Stimulated activated CD8-positive, alpha-beta memory T cell treated with anti-CD3 and anti-CD28 coated beads, Interleukin-4, amount 100 ng/mL, for 4 hours (primary cell): ENCODE data around the gene TGFBR3L.
"Not testable (repeated sequence)": the region's sequence is repeated elsewhere in the genome, so short reads cannot be mapped to it uniquely, and the experiment has no call there.

Experiments
- DNase-seq, 2 donors: peaks; one replicate each; pipeline ENCODE4 v3.0.0-alpha.2; 2020; ENCODE audit warnings: low read depth in 2 of 2, low spot score in 1 of 2

TGFBR3L gene

GRCh38 chr19:7916103-7916954 lies 1.7 kb downstream of the TGFBR3L start:
- no peak for DNase-seq

GRCh38 chr19:7916955-7917266 lies 2.3 kb downstream of the TGFBR3L start:
- DNase-seq: no peak

- peak in 1 of 2 donors; percentile 24 for DNase-seq
Observed at GRCh38 chr19:7917267-7918061, 2.8 kb downstream of the TGFBR3L start.

- not testable (repeated sequence) for DNase-seq
Observed at GRCh38 chr19:7918062-7918614, 3.5 kb downstream of the TGFBR3L start.

- no peak for DNase-seq
Observed at GRCh38 chr19:7918615-7919421, 4.2 kb downstream of the TGFBR3L start.

- peak; percentile 91 to 94 for DNase-seq
Observed at GRCh38 chr19:7919610-7920518, 5.2 kb downstream of the TGFBR3L start, which contains the start of gene SNAPC2. SNAPC2 (plus strand) TSS chr19:7920338; CDS start chr19:7920367, 29 bp downstream.

GRCh38 chr19:7920519-7921301 lies 6.1 kb downstream of the TGFBR3L start:
- peak; percentile 99 to 100 for DNase-seq

GRCh38 chr19:7921302-7921966 lies 6.8 kb downstream of the TGFBR3L start:
- no peak for DNase-seq

GRCh38 chr19:7921967-7922835 lies 7.6 kb downstream of the TGFBR3L start:
- no peak for DNase-seq

GRCh38 chr19:7922836-7923195 lies 8.2 kb downstream of the TGFBR3L start:
- no peak for DNase-seq

GRCh38 chr19:7923295-7924191 lies 8.9 kb downstream of the TGFBR3L start:
- DNase-seq: no peak

GRCh38 chr19:7924241-7924640 lies 9.6 kb downstream of the TGFBR3L start:
- DNase-seq: no peak

GRCh38 chr19:7924651-7925170 lies 10.1 kb downstream of the TGFBR3L start:
- no peak for DNase-seq

GRCh38 chr19:7925171-7925851 lies 10.7 kb downstream of the TGFBR3L start:
- peak; percentile 56 to 57 for DNase-seq

- peak; percentile 53 to 64 for DNase-seq
Observed at GRCh38 chr19:7926021-7926726, 11.5 kb downstream of the TGFBR3L start, which contains the start of gene CTXN1. CTXN1 (minus strand) TSS chr19:7926135; CDS start chr19:7925538, 597 bp downstream.
